ENCODE measurements around the gene SIRT7.

SIRT7 gene

GRCh38 chr17:81865358-81865732 lies 52.6 kb downstream of the SIRT7 start:
- no peak for DNase-seq (ENCODE audit: low read depth in 2 of 2)

GRCh38 chr17:81863833-81864768 lies 53.9 kb downstream of the SIRT7 start:
- DNase-seq (ENCODE audit: low read depth in 2 of 2), result no peak

- DNase-seq (ENCODE audit: low read depth in 2 of 2), result no peak
Measured at GRCh38 chr17:81863123-81863675, 54.8 kb downstream of the SIRT7 start.
